ENCODE results near the gene ZNF778. TPM values are rescaled to one million over a fixed set of nuclear protein-coding genes. Genes with fewer than 3 reads are reported as not detected.

ZNF778 gene
- total and polyA plus RNA-seq, 2 of the 13 experiments (the other 11 are each of a cell fraction or from before 2014, with no cell fraction given), result 3.8 to 7.2 TPM

- TF ChIP-seq ZKSCAN1 (IDR thresholded peaks at IDR 0.05; ENCODE audit: low read length), result peak; percentile 98
- TF ChIP-seq FOXJ3 (CRISPR knock-in tag; IDR thresholded peaks at IDR 0.05; ENCODE audit: borderline replicate concordance), result no peak
- 0 out of 2 replicates have a peak, but pooled peaks have one; percentile 50 for TF ChIP-seq ZNF318 (CRISPR knock-in tag; IDR thresholded peaks at IDR 0.05)
- TF ChIP-seq REPIN1 (CRISPR knock-in tag; IDR thresholded peaks at IDR 0.05; ENCODE audit: borderline replicate concordance, low read depth), result peak; percentile 18; the same call in 1 of the 2 replicates
- peak; percentile 22; the same call in 1 of the 2 replicates for TF ChIP-seq ZFX (CRISPR knock-in tag; IDR thresholded peaks at IDR 0.05; ENCODE audit: low read depth)
- TF ChIP-seq HDAC2 (CRISPR knock-in tag; IDR thresholded peaks at IDR 0.05), result 0 out of 2 replicates have a peak, but pooled peaks have one; percentile 15
- TF ChIP-seq GTF2F1 (IDR thresholded peaks at IDR 0.05; ENCODE audit: low read length), result no peak
- TF ChIP-seq, protein P1, sequence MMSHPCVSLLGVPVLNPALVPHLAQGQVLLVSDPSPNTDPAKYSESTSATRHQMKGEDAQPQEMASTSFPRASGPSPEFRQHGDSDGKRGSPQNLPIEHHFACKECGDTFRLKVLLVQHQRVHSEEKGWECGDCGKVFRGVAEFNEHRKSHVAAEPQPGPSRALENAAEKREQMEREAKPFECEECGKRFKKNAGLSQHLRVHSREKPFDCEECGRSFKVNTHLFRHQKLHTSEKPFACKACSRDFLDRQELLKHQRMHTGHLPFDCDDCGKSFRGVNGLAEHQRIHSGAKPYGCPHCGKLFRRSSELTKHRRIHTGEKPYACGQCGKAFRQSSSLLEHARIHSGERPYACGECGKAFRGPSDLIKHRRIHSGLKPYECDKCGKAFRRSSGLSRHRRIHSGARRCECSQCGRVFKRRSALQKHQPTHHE (CRISPR knock-in tag; IDR thresholded peaks at IDR 0.05; ENCODE audit: borderline replicate concordance), result no peak
- TF ChIP-seq PLSCR1 (CRISPR knock-in tag; IDR thresholded peaks at IDR 0.05; ENCODE audit: borderline replicate concordance), result no peak
- no peak for TF ChIP-seq ARID3A (IDR thresholded peaks at IDR 0.05; ENCODE audit: low read depth, low read length)
- TF ChIP-seq MTA3 (CRISPR knock-in tag; IDR thresholded peaks at IDR 0.05), result no peak
- no peak for TF ChIP-seq ISL2 (CRISPR knock-in tag; IDR thresholded peaks at IDR 0.05)
- no peak for TF ChIP-seq ZNF614 (CRISPR knock-in tag; IDR thresholded peaks at IDR 0.05; ENCODE audit: borderline replicate concordance)
- TF ChIP-seq IRF2 (CRISPR knock-in tag; IDR thresholded peaks at IDR 0.05), result 0 out of 2 replicates have a peak, but pooled peaks have one; percentile 13
- no peak for TF ChIP-seq TCF7L2 (IDR thresholded peaks at IDR 0.05; ENCODE audit: low read depth, low read length)
These were observed 30.3 kb upstream of the ZNF778 start (continued) for GRCh38 chr16:89187032-89187769.

Measured in HepG2 (cell line).